SK-N-SH treated with all-trans-retinoic acid at 6 μM for 48 hours (cell line): ENCODE measurements around the gene SFXN2.

Source experiments
- TOX ChIP-seq: fragments of 250-450 bp; sonication (Bioruptor Pico); IDR thresholded peaks from 2 replicates; pipeline ENCODE4 v1.8.0; 2021; ENCODE audit warnings: mild to moderate bottlenecking, moderate library complexity, borderline replicate concordance
- ZC3H10 ChIP-seq: fragments of 250-450 bp; sonication (Bioruptor Pico); IDR thresholded peaks from 2 replicates; pipeline ENCODE4 v1.5.1; 2021; ENCODE audit warnings: mild to moderate bottlenecking, moderate library complexity
- ZNF8 ChIP-seq: fragments of 450-650 bp; formaldehyde crosslinking; IDR thresholded peaks from 2 replicates; pipeline ENCODE4 v1.5.0; 2020; ENCODE audit warnings: mild to moderate bottlenecking, moderate library complexity
- TF ChIP-seq, protein P1 (sequence below): fragments of 250-450 bp; sonication (Bioruptor Pico); IDR thresholded peaks from 2 replicates; pipeline ENCODE4 v1.5.1; 2021; ENCODE audit warnings: mild to moderate bottlenecking, moderate library complexity
- TF ChIP-seq, protein P2 (sequence below): fragments of 250-450 bp; sonication (Bioruptor Pico); IDR thresholded peaks from 2 replicates; pipeline ENCODE4 v1.5.1; 2020; ENCODE audit warnings: low read depth, mild to moderate bottlenecking, moderate library complexity

DNA sequence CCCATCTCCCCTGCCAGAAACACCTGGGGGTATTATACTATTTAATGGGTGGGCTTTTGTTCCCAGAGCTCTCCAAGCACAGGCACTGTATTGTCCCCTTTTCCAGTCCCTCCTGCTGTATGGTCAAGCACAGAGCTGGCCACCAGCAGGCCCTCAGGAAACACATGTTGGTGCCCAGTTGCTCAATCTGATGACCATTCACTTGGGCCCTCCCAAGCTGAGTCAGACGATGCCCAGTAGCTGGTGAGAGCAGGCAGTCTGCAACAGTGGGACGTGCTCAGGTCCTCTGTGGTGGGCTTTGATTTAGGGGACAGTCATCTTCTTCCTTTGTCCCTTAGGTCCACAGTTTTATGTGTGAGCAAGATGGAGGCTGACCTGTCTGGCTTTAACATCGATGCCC lies 11.8 kb downstream of the SFXN2 start:
- TF ChIP-seq, protein P1, sequence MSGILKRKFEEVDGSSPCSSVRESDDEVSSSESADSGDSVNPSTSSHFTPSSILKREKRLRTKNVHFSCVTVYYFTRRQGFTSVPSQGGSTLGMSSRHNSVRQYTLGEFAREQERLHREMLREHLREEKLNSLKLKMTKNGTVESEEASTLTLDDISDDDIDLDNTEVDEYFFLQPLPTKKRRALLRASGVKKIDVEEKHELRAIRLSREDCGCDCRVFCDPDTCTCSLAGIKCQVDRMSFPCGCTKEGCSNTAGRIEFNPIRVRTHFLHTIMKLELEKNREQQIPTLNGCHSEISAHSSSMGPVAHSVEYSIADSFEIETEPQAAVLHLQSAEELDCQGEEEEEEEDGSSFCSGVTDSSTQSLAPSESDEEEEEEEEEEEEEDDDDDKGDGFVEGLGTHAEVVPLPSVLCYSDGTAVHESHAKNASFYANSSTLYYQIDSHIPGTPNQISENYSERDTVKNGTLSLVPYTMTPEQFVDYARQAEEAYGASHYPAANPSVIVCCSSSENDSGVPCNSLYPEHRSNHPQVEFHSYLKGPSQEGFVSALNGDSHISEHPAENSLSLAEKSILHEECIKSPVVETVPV: no peak
- TF ChIP-seq TOX (CRISPR knock-in tag) (no peak), ZNF8 (CRISPR knock-in tag) (no peak), ZC3H10 (CRISPR knock-in tag) (no peak)
- TF ChIP-seq, protein P2, sequence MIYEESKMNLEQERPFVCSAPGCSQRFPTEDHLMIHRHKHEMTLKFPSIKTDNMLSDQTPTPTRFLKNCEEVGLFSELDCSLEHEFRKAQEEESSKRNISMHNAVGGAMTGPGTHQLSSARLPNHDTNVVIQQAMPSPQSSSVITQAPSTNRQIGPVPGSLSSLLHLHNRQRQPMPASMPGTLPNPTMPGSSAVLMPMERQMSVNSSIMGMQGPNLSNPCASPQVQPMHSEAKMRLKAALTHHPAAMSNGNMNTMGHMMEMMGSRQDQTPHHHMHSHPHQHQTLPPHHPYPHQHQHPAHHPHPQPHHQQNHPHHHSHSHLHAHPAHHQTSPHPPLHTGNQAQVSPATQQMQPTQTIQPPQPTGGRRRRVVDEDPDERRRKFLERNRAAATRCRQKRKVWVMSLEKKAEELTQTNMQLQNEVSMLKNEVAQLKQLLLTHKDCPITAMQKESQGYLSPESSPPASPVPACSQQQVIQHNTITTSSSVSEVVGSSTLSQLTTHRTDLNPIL (CRISPR knock-in tag): no peak
